ENCODE data around the gene SLC22A23.
A peak's percentile ranks its signal among the peaks of the same experiment; 100 is the strongest.

SLC22A23 gene, protein sequence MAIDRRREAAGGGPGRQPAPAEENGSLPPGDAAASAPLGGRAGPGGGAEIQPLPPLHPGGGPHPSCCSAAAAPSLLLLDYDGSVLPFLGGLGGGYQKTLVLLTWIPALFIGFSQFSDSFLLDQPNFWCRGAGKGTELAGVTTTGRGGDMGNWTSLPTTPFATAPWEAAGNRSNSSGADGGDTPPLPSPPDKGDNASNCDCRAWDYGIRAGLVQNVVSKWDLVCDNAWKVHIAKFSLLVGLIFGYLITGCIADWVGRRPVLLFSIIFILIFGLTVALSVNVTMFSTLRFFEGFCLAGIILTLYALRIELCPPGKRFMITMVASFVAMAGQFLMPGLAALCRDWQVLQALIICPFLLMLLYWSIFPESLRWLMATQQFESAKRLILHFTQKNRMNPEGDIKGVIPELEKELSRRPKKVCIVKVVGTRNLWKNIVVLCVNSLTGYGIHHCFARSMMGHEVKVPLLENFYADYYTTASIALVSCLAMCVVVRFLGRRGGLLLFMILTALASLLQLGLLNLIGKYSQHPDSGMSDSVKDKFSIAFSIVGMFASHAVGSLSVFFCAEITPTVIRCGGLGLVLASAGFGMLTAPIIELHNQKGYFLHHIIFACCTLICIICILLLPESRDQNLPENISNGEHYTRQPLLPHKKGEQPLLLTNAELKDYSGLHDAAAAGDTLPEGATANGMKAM

GRCh38 chr6:3456898-3457709 lies at the start of gene SLC22A23:
Gene SLC22A23, minus strand, starts transcription at chr6:3457050. Its CDS starts 491 bp downstream, at chr6:3456559.
- peak; percentile 32 to 57 for DNase-seq (ENCODE audit: low read depth in 2 of 2)

DNA sequence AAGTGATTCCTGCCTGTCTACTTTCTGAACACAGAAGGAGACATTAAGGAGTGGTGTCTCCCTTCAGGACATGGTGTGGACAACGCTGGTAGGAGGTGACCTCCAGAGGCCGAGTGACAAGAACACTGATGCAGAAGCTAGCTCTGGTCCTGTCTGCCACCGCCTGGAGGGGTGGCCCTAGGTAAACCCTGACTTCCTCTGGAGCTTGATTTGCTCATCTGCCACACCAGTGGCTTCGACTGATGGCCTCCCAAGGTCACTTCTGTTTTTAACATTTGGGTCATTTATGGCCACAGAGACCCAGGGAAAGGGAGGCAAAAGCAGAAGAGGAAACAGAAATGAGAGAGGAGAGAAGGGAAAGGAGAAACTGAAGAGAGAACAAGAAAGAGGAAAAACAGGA lies 49.4 kb upstream of the SLC22A23 start:
- DNase-seq (ENCODE audit: low read depth in 2 of 2) = no peak

DNA sequence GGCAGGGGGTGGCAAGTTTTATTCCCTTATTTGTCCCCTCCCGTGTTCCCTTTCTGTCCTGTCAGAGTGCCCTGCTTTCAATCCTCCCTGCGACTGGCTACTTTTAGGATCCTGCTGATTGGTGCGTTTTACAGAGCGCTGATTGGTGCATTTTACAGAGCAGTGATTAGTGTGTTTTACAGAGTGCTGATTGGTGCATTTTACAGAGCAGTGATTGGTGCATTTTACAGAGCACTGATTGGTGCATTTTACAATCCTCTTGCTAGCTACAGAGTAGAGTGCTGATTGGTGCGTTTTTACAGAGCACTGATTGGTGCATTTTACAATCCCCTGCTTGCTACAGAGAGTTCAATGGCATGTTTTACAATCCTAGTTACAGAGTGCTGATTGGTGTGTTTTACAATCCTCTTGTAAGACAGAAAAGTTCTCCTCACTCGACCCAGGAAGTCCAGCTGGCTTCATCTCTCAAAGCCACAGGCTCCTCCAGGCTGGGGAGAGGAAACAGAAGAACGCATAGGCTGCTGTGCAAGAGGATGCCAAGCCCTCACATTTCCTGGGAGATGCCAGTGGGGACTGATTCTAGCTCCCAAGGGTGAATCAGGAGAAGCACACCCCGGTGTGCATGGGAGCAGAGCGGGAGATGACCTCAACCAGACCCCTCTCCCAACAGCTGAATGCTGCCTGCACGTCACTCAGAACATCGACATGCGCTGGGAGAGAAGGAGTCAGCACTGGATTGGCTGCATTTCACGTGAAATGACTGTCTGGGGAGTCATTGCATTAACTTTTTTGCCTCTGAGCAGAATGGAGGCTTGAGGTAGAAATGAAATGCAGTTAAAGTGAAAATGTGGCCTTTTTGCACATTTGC lies 48.3 kb upstream of the SLC22A23 start:
- no peak for DNase-seq (ENCODE audit: low read depth in 2 of 2)

- DNase-seq (ENCODE audit: low read depth in 2 of 2) = no peak
Measured at GRCh38 chr6:3504354-3504753, 47.5 kb upstream of the SLC22A23 start.

DNA sequence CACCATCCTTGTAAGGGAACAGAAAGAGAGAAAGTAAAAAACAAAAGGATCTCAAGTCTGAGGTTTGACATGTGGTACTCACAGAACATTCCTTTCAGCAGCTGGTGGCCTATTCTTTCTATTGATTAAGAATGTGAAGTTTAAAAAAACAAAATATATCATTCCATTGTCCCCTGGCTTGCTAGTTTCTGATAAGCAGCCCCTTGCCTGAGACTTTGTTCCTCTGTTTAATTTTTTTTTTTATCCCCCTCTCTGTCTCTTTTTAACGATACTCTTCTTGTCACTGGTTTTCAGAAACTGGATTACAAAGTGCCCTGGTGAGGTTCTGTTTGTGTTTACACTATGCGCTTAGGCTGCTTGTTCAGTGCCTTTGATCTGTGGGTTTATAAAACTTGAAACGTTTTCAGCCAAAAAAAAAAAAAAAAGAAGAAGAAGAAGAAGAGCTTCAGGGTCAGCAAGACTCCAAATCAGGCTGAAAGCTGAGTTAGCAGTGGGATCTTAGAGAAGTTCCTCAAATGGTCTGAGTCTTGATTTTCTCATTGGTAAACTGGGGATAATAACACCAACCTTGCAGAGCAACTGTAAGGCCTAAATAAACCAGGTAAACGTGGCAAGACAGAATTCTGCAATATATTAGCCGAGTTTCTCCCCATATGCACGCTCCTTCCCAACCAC lies 45.1 kb upstream of the SLC22A23 start:
- no peak for DNase-seq (ENCODE audit: low read depth in 2 of 2)

GRCh38 chr6:3500262-3501014 lies 43.6 kb upstream of the SLC22A23 start:
- no peak for DNase-seq (ENCODE audit: low read depth in 2 of 2)

DNA sequence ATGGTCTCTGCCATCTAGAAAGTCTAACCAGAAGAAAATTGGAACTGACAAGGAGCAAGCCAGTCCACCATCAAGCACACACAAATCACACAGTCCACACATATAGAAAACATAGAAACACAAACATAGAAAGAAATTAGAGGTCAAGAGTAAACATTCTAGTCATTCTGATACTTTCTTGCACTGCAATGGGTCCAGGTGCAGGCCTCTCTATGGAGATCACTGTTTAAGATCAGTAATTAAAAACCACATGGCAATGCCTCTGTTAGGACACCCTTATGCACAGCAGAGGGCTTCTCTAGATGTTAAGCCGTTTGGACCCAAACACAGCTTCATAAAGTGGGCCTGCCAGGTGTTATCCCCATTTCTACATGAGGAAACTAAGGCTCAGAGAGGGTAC lies 42.8 kb upstream of the SLC22A23 start:
- no peak for DNase-seq (ENCODE audit: low read depth in 2 of 2)

- DNase-seq (ENCODE audit: low read depth in 2 of 2) = no peak
Measured at GRCh38 chr6:3496395-3496794, 39.5 kb upstream of the SLC22A23 start.

DNA sequence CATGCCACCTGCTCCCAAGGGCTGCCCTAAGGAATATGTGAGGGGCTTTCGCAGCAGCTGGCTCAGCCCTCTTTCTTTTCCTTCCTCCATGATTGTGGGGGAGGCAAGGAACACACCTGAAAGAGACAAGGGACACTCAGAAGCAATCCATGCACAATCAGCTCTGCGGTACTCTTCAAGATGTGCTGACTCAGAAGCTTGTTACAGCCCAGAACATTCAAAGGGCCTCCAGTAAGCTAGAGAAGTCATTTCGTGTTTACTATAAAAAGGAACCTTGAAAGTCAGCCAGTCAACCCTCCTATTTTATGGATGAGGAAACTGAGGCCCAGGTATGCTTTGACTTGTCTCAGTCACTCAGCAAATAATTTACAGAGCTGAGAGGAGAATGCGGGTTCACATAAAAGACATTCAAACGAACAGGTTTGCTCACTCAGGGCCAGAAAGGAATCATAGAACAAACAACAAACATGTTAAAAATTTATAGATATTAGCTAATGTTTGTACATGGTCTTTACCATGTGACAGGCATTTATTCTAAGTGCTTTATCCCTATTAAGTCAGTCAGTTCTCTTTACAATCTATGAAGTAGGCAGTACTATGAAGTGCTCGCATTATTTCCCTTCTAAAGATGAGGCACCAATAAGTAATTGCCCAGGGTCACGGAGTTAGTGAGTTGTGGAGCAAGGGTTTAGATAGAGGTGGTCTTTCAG lies 37.7 kb upstream of the SLC22A23 start:
- DNase-seq (ENCODE audit: low read depth in 2 of 2) = no peak

GRCh38 chr6:3490625-3490980 lies 33.8 kb upstream of the SLC22A23 start:
- DNase-seq (ENCODE audit: low read depth in 2 of 2) = no peak

GRCh38 chr6:3489961-3490624 lies 33.2 kb upstream of the SLC22A23 start:
- no peak for DNase-seq (ENCODE audit: low read depth in 2 of 2)

- no peak for DNase-seq (ENCODE audit: low read depth in 2 of 2)
Measured at GRCh38 chr6:3489027-3489757, 32.3 kb upstream of the SLC22A23 start.

GRCh38 chr6:3484946-3485345 lies 28.1 kb upstream of the SLC22A23 start:
- no peak for DNase-seq (ENCODE audit: low read depth in 2 of 2)

DNA sequence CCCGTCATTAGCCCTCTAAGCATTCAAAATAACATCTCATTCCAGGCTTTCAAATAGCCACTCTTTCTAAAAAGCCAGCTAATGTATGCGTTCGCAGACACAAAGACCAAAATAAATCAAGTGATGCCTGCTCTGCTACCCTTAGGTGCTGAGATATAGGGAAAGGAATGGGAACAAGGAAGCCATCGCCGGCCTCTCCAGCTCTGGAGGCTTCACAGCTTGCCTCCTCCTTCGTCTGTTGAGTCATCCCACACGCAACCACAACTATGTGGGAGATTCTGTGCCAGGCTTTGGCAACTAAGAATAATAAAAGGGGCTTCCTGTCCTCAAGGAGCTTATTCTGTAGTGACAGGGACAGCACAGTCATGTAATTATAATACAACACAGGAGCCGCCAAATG lies 27.3 kb upstream of the SLC22A23 start:
- DNase-seq (ENCODE audit: low read depth in 2 of 2) = no peak

- DNase-seq (ENCODE audit: low read depth in 2 of 2) = no peak
Measured at GRCh38 chr6:3483675-3484074, 26.8 kb upstream of the SLC22A23 start.

- no peak for DNase-seq (ENCODE audit: low read depth in 2 of 2)
Measured at GRCh38 chr6:3482869-3483268, 26.0 kb upstream of the SLC22A23 start.

GRCh38 chr6:3481640-3482039 lies 24.8 kb upstream of the SLC22A23 start:
- no peak for DNase-seq (ENCODE audit: low read depth in 2 of 2)

DNA sequence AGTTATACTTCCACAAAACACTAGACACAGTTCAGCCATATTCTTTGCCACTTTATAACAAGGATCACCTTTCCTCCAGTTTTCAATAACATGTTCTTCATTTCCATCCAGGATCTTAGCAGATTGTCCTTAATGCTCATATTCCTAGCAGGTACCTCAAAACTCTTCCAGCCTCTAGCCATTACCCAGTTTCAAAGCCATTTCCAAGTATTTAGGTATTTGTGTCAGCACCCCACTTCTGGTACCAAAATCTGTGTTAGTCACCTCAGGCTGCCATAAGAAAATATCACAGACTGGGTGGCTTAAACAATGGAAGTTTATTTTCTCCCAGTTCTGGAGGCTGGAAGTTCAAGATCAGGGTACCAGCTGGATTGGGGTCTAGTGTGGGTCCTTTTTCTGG lies 23.2 kb upstream of the SLC22A23 start:
- DNase-seq (ENCODE audit: low read depth in 2 of 2) = no peak

Data from stimulated activated CD8-positive, alpha-beta memory T cell treated with anti-CD3 and anti-CD28 coated beads, Interleukin-7, amount 100 ng/mL, for 1 hour (primary cell).